Colonic mucosa (tissue), 4 donors: ENCODE results near the gene MCM9. TPM values are rescaled to one million over a fixed set of nuclear protein-coding genes. Genes with fewer than 3 reads are reported as not detected.

Source experiments
- DNase-seq: peaks from one replicate; pipeline ENCODE4 v3.0.0-alpha.2; 2020
- H3K27ac ChIP-seq: fragments of 200-600 bp; one replicate; pipeline ENCODE4 v1.8.0; 2021
- H3K27me3 ChIP-seq: fragments of 200-600 bp; one replicate; pipeline ENCODE4 v1.8.0; 2021
- H3K36me3 ChIP-seq: fragments of 200-600 bp; one replicate; pipeline ENCODE4 v1.8.0; 2021
- H3K4me1 ChIP-seq: fragments of 200-600 bp; one replicate; pipeline ENCODE4 v1.8.0; 2021; ENCODE audit warnings: mild to moderate bottlenecking
- H3K4me3 ChIP-seq: fragments of 200-600 bp; one replicate; pipeline ENCODE4 v1.8.0; 2021
- H3K9ac ChIP-seq, 2 donors: one replicate each; pipeline ENCODE4 v1.7.0; 2013; ENCODE audit warnings: control low read depth in 2 of 2, low read depth in 2 of 2, low read length in 2 of 2
- H3K9me3 ChIP-seq: fragments of 200-600 bp; one replicate; pipeline ENCODE4 v1.8.0; 2021
- CTCF ChIP-seq: fragments of 200-600 bp; IDR thresholded peaks from one replicate; pipeline ENCODE4 v1.8.0; 2022; ENCODE audit warnings: antibody characterized with exemption, mild to moderate bottlenecking
- intact Hi-C: fragments of 100-400 bp; cut with DNase I; formaldehyde crosslinking; loops from one replicate; pipeline ENCODE4 v1.14.1; 2022
- total RNA-seq, 2 donors: library from RNA; stranded (reverse); fragmentation: NEBNext Ultra II Directional in 1 of 2; extraction: Animal tissue kit (Norgen Biotek cat#: 25700) in 1 of 2; gene quantifications; one replicate each; pipeline ENCODE4 v1.2.1, GENCODE V29; 2021
- donor health status: healthy.
- donor health status: DM: no; HTN: no; CAD: no.
- donor health status: DM: no; HTN: no; CAD: no.

The MCM9 gene
- total RNA-seq = 10 to 100 TPM; 14.3 to 18.5 TPM

GRCh38 chr6:118934461-118935330, at the start of gene MCM9:
Gene MCM9 (minus strand): TSS chr6:118935159. CDS start chr6:118931723, 3,436 bp downstream.
- peak within 1 kb of the TSS; percentile 71 to 94 for H3K9ac ChIP-seq
- H3K27ac ChIP-seq = peak within 1 kb of the TSS; percentile 98
- H3K4me1 ChIP-seq = no peaks in the 10 kb centered on the region
- intact Hi-C loops = loop anchor here (5.0 kb wide), 1 partner anchor 37 kb away; no protein-coding TSS in a partner anchor
- H3K4me3 ChIP-seq = peak within 1 kb of the TSS; percentile 77
- no peaks in the 10 kb centered on the region for H3K9me3 ChIP-seq
- no peaks in the 10 kb centered on the region for H3K36me3 ChIP-seq
- TF ChIP-seq CTCF = no peak
- DNase-seq = peak; percentile 94
- H3K27me3 ChIP-seq = no peaks in the 10 kb centered on the region

GRCh38 chr6:118984342-118984741, 49.4 kb upstream of the MCM9 start:
- Histone ChIP-seq H3K9ac (no peak overlapping the region), H3K27me3 (no peaks in the 10 kb centered on the region), H3K4me3 (no peak overlapping the region), H3K36me3 (no peaks in the 10 kb centered on the region), H3K27ac (no peak overlapping the region), H3K9me3 (no peaks in the 10 kb centered on the region), H3K4me1 (no peaks in the 10 kb centered on the region)
- no peak for DNase-seq
- TF ChIP-seq CTCF = no peak
- intact Hi-C loops = no loop called here

- Histone ChIP-seq H3K27me3 (no peaks in the 10 kb centered on the region), H3K27ac (no peak overlapping the region), H3K9me3 (no peaks in the 10 kb centered on the region), H3K9ac (no peak overlapping the region), H3K4me3 (no peak overlapping the region), H3K4me1 (no peaks in the 10 kb centered on the region), H3K36me3 (no peaks in the 10 kb centered on the region)
- TF ChIP-seq CTCF = no peak
- DNase-seq = no peak
- intact Hi-C loops = no loop called here
Observed at GRCh38 chr6:118982575-118982911, 47.6 kb upstream of the MCM9 start.

GRCh38 chr6:118981884-118982574, 47.1 kb upstream of the MCM9 start:
- H3K9me3 ChIP-seq = no peaks in the 10 kb centered on the region
- no peaks in the 10 kb centered on the region for H3K36me3 ChIP-seq
- intact Hi-C loops = no loop called here
- no peak overlapping the region for H3K27ac ChIP-seq
- TF ChIP-seq CTCF = no peak
- H3K9ac ChIP-seq = no peak overlapping the region
- H3K4me1 ChIP-seq = no peaks in the 10 kb centered on the region
- no peaks in the 10 kb centered on the region for H3K27me3 ChIP-seq
- H3K4me3 ChIP-seq = no peak overlapping the region
- no peak for DNase-seq

GRCh38 chr6:118980063-118980462, 45.1 kb upstream of the MCM9 start:
- Histone ChIP-seq H3K9ac (no peak overlapping the region), H3K4me3 (no peak overlapping the region), H3K36me3 (no peaks in the 10 kb centered on the region), H3K4me1 (no peaks in the 10 kb centered on the region), H3K27ac (no peak overlapping the region), H3K9me3 (no peaks in the 10 kb centered on the region), H3K27me3 (no peaks in the 10 kb centered on the region)
- TF ChIP-seq CTCF = no peak
- DNase-seq = no peak
- intact Hi-C loops = no loop called here
